ENCODE results near the gene ARHGEF38. TPM values are rescaled to one million over a fixed set of nuclear protein-coding genes. Genes with fewer than 3 reads are reported as not detected.

The ARHGEF38 gene
- total RNA-seq, 1 donor from 2014 or later = not detected

- no peaks in the 10 kb centered on the region for H3K4me1 Mint-ChIP-seq
- no peak overlapping the region for H3K4me3 Mint-ChIP-seq
- H3K27me3 Mint-ChIP-seq (ENCODE audit: low read depth) = no peaks in the 10 kb centered on the region
- TF ChIP-seq CTCF (conservative IDR thresholded peaks at IDR 0.05) = no peak
- no peak for DNase-seq (ENCODE audit: low read depth, low spot score)
- no peaks in the 10 kb centered on the region for H3K36me3 Mint-ChIP-seq (ENCODE audit: low read depth)
- no peak overlapping the region for H3K27ac Mint-ChIP-seq (ENCODE audit: unreplicated experiment)
- H3K9me3 Mint-ChIP-seq = no peaks in the 10 kb centered on the region
Observed at GRCh38 chr4:105622269-105622668, 69.8 kb downstream of the ARHGEF38 start.

GRCh38 chr4:105623099-105623498 lies 70.7 kb downstream of the ARHGEF38 start:
- Mint-ChIP-seq H3K27ac (ENCODE audit: unreplicated experiment) (no peak overlapping the region), H3K4me3 (no peak overlapping the region), H3K27me3 (ENCODE audit: low read depth) (no peaks in the 10 kb centered on the region), H3K4me1 (no peaks in the 10 kb centered on the region), H3K9me3 (no peaks in the 10 kb centered on the region), H3K36me3 (ENCODE audit: low read depth) (no peaks in the 10 kb centered on the region)
- TF ChIP-seq CTCF (conservative IDR thresholded peaks at IDR 0.05) = no peak
- DNase-seq (ENCODE audit: low read depth, low spot score) = no peak

GRCh38 chr4:105624530-105624929 lies 72.1 kb downstream of the ARHGEF38 start:
- no peak for DNase-seq (ENCODE audit: low read depth, low spot score)
- H3K9me3 Mint-ChIP-seq = no peaks in the 10 kb centered on the region
- H3K36me3 Mint-ChIP-seq (ENCODE audit: low read depth) = no peaks in the 10 kb centered on the region
- no peak overlapping the region for H3K4me3 Mint-ChIP-seq
- no peak overlapping the region for H3K27ac Mint-ChIP-seq (ENCODE audit: unreplicated experiment)
- no peak for TF ChIP-seq CTCF (conservative IDR thresholded peaks at IDR 0.05)
- H3K4me1 Mint-ChIP-seq = no peaks in the 10 kb centered on the region
- peaks cover 3% of the 10 kb centered on the region for H3K27me3 Mint-ChIP-seq (ENCODE audit: low read depth)

GRCh38 chr4:105625214-105625613 lies 72.8 kb downstream of the ARHGEF38 start:
- Mint-ChIP-seq H3K4me1 (no peaks in the 10 kb centered on the region), H3K4me3 (no peak overlapping the region), H3K9me3 (no peaks in the 10 kb centered on the region), H3K36me3 (ENCODE audit: low read depth) (no peaks in the 10 kb centered on the region), H3K27me3 (ENCODE audit: low read depth) (peaks cover 3% of the 10 kb centered on the region), H3K27ac (ENCODE audit: unreplicated experiment) (no peak overlapping the region)
- no peak for DNase-seq (ENCODE audit: low read depth, low spot score)
- no peak for TF ChIP-seq CTCF (conservative IDR thresholded peaks at IDR 0.05)

GRCh38 chr4:105626846-105627245 lies 74.4 kb downstream of the ARHGEF38 start:
- no peaks in the 10 kb centered on the region for H3K36me3 Mint-ChIP-seq (ENCODE audit: low read depth)
- H3K9me3 Mint-ChIP-seq = no peaks in the 10 kb centered on the region
- no peak overlapping the region for H3K4me3 Mint-ChIP-seq
- no peak for TF ChIP-seq CTCF (conservative IDR thresholded peaks at IDR 0.05)
- H3K27me3 Mint-ChIP-seq (ENCODE audit: low read depth) = peaks cover 3% of the 10 kb centered on the region
- no peak overlapping the region for H3K27ac Mint-ChIP-seq (ENCODE audit: unreplicated experiment)
- no peak for DNase-seq (ENCODE audit: low read depth, low spot score)
- peaks cover 8% of the 10 kb centered on the region for H3K4me1 Mint-ChIP-seq

- no peak overlapping the region for H3K4me3 Mint-ChIP-seq
- H3K36me3 Mint-ChIP-seq (ENCODE audit: low read depth) = no peaks in the 10 kb centered on the region
- peaks cover 8% of the 10 kb centered on the region for H3K4me1 Mint-ChIP-seq
- H3K27me3 Mint-ChIP-seq (ENCODE audit: low read depth) = peaks cover 3% of the 10 kb centered on the region
- no peak overlapping the region for H3K27ac Mint-ChIP-seq (ENCODE audit: unreplicated experiment)
- TF ChIP-seq CTCF (conservative IDR thresholded peaks at IDR 0.05) = no peak
- H3K9me3 Mint-ChIP-seq = no peaks in the 10 kb centered on the region
- no peak for DNase-seq (ENCODE audit: low read depth, low spot score)
Observed at GRCh38 chr4:105627620-105628019, 75.2 kb downstream of the ARHGEF38 start.

Data from neural crest cell (in vitro differentiated cells).